Right cardiac atrium (tissue), 5 donors: ENCODE data around the gene DHRSX. TPM values are rescaled to one million over a fixed set of nuclear protein-coding genes. Genes with fewer than 3 reads are reported as not detected.

ENCODE experiments used
- ATAC-seq, 2 donors: fragments of 200-7000 bp; cut with Tn5 transposase; one replicate each; pipeline versions ENCODE4 v1.8.0 to v1.9.1; 2020; ENCODE audit warnings: moderate library complexity in 2 of 2, mild to moderate bottlenecking in 1 of 2
- DNase-seq, 3 donors: peaks; one replicate each; pipeline ENCODE4 v3.0.0-alpha.2; 2020
- H3K27ac ChIP-seq: one replicate; pipeline ENCODE4 v1.5.1; 2013; ENCODE audit warnings: mild to moderate bottlenecking, low read length, control low read depth, moderate library complexity
- H3K27me3 ChIP-seq: one replicate; pipeline ENCODE4 v1.6.1; 2013; ENCODE audit not compliant: control insufficient read depth, insufficient read depth
- H3K4me1 ChIP-seq: one replicate; pipeline ENCODE4 v1.6.1; 2013; ENCODE audit warnings: low read length; ENCODE audit not compliant: control insufficient read depth, insufficient read depth
- H3K4me3 ChIP-seq: one replicate; pipeline ENCODE4 v1.5.1; 2013; ENCODE audit warnings: low read length, control low read depth
- H3K9me3 ChIP-seq: one replicate; pipeline ENCODE4 v1.6.1; 2013; ENCODE audit warnings: low read length; ENCODE audit not compliant: control insufficient read depth
- WGBS: extraction: QIAGEN DNeasy Blood & Tissue Kit; methylation state at CpG from one replicate; pipeline ENCODE4 v1.1.7; 2013; 5-methylcytosine and 5-hydroxymethylcytosine counted together
- intact Hi-C, 4 donors: fragments of 100-400 bp; cut with DNase I; formaldehyde crosslinking; loops; one replicate each; pipeline versions ENCODE4 v1.11.0 to v1.14.0; 2022 to 2023
- polyA plus RNA-seq: library from polyadenylated mRNA; stranded (reverse); fragments of 200-250 nt; gene quantifications from one replicate; pipeline ENCODE4 v1.2.3, GENCODE V29; 2013
- total RNA-seq, 4 donors: library from RNA; stranded (reverse); fragmentation: NEBNext Ultra II Directional; extraction: Animal tissue kit (Norgen Biotek cat#: 25700); gene quantifications; one replicate each; pipeline ENCODE4 v1.2.1, GENCODE V29; 2021
- donor health status: healthy with polysubstance abuse.
- donor health status: DM: no; HTN: yes; CAD: no.
- donor health status: DM: no; HTN: no; CAD: no.
- donor health status: DM: no; HTN: yes; CAD: no; lungs with severe emphysema.
- donor health status: DM: yes; HTN: yes; CAD: no.

DHRSX gene
- total and polyA plus RNA-seq, 5 donors, result 22.2 to 43.7 (median 30.1) TPM

DNA sequence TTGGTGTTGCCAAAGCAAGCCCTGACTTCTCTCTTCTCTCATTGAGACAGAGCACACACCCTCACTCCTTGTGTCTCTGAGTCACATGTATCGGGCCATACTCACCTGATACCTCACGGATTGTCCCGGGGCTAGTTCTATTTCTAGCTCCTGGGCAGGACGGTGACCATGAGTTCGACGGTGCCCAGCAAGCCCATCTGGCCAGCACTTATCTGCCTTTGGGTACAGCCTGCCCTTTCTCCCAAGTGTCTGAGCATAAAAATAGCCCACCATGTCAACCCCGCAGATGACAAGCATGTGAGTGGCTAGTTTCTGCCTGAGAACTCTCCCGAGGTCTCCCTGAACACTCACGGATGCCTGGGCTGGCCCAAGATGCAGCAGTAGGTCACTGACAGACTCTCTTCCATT is 158.5 kb downstream of the DHRSX start:
- ATAC-seq, result peak; percentile 96 to 97
- Histone ChIP-seq H3K4me3 (no peak overlapping the region), H3K9me3 (no peaks in the 10 kb centered on the region), H3K4me1 (peaks cover 3% of the 10 kb centered on the region), H3K27me3 (no peaks in the 10 kb centered on the region), H3K27ac (peak overlapping the region; percentile 96)
- whole genome bisulfite sequencing, result 66% methylated on average over 9 of the region's 9 CpGs
- intact Hi-C loops, result no loop called here
- DNase-seq, result peak; percentile 55 to 79 (median 75)

DNA sequence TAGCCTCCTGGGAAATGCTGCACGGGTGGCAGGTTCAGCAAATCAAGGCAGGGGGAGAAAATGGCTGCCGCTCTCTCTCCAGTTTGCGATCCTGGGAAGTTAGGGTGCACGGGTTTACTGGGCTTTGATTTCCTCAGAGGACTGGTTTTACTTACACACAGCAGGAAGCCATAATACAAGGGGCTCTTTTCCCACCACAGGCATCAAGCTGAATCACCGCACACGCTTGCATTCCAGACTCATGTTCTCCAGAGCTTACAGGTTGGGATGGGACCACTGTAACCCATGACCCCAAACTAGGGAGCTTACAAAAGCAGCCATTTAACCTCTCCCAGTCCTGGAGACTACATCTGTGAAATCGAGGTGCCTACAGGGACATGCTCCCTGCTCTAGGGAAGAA is 159.8 kb downstream of the DHRSX start:
- intact Hi-C loops, result no loop called here
- no peak for DNase-seq
- H3K27me3 ChIP-seq, result no peaks in the 10 kb centered on the region
- ATAC-seq, result no peak
- WGBS, result 94% methylated on average over 7 of the region's 7 CpGs
- H3K4me3 ChIP-seq, result no peak overlapping the region
- no peaks in the 10 kb centered on the region for H3K9me3 ChIP-seq
- H3K27ac ChIP-seq, result peak overlapping the region; percentile 16
- peaks cover 3% of the 10 kb centered on the region for H3K4me1 ChIP-seq

DNA sequence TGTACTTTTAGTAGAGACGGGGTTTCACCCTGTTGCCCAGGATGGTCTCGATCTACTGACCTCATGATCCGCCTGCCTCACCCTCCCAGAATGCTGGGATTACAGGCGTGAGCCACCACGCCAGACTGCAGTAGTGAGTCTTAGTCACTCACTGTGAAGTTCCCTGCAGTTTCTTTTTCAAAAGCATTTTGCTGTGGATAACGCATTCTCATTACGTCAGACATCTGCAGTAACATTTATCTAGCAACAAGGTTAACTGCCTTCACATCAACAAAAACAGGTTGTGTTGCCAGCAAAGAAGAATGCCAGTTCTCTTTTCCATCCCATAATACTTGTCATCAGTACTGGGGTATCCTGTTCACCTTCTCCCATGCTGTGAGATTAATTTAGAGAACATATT is 164.6 kb downstream of the DHRSX start:
- intact Hi-C loops, result no loop called here
- Histone ChIP-seq H3K4me3 (no peak overlapping the region), H3K4me1 (no peaks in the 10 kb centered on the region), H3K9me3 (no peaks in the 10 kb centered on the region), H3K27me3 (no peaks in the 10 kb centered on the region), H3K27ac (no peak overlapping the region)
- DNase-seq (no peak), ATAC-seq (no peak)
- 92% methylated on average over 7 of the region's 7 CpGs for WGBS

DNA sequence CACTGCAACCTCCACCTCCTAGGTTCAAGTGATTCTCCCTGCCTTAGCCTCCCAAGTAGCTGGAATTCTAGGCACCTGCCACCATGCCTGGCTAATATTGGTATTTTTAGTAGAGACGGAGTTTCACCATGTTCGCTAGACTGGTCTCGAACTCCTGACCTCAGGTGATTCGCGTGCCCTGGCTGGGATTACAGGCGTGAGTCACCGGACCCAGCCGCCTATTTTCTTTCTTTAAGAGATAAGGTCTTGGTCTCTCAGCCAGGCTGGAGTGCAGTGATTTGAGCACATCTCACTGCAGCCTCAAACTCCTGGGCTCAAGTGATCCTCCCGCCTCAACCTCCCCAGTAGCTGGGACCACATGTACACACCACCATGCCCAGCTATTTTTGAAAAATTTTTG is 166.5 kb downstream of the DHRSX start:
- no peaks in the 10 kb centered on the region for H3K9me3 ChIP-seq
- no peak overlapping the region for H3K27ac ChIP-seq
- H3K27me3 ChIP-seq, result no peaks in the 10 kb centered on the region
- H3K4me1 ChIP-seq, result peaks cover 2% of the 10 kb centered on the region
- ATAC-seq, result no peak
- no peak overlapping the region for H3K4me3 ChIP-seq
- intact Hi-C loops, result no loop called here
- DNase-seq, result no peak
- 91% methylated on average over 9 of the region's 9 CpGs for WGBS

DNA sequence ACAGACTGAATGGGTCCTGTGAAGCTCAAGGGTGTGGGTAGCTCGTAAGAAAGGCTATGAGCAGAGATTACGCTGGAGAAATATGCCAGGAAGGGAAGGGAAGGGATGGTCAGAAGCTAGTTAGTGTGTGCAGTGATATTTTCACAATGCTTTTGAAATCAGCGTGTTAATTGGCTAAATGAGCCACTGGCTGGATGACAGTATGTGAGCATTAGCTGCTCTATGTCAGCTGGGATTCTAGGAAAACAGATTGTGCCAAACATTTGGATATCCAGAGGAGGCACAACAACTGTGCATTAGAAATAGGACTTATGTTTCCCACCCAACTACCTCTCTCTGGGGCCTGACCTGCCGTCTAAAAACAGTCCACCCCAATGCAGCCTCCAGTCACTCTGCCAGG is 168.5 kb downstream of the DHRSX start:
- H3K4me3 ChIP-seq, result no peak overlapping the region
- H3K27ac ChIP-seq, result no peak overlapping the region
- DNase-seq (no peak), ATAC-seq (no peak)
- H3K9me3 ChIP-seq, result no peaks in the 10 kb centered on the region
- WGBS, result 60% methylated on average over 4 of the region's 4 CpGs
- H3K27me3 ChIP-seq, result no peaks in the 10 kb centered on the region
- intact Hi-C loops, result no loop called here
- H3K4me1 ChIP-seq, result peaks cover 2% of the 10 kb centered on the region

DNA sequence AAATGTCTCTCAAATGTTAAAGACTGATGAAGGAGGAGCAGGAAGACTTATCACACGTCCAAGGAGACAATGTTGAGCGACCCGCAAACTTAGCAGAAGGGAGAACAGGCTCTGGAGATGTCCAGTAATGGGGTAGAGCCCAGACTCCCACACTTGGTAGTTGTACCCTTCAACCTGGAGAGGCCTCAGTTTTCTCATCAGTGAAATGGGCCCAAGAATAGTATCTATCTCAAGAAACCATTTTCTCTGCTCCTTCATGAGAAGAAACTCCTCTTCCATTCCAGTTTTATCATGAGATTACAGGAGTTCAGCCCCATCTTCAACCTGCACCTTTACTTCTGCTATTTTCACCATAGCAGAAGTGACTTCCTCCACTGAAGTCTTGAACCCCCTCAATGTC is 169.9 kb downstream of the DHRSX start:
- Histone ChIP-seq H3K27me3 (no peaks in the 10 kb centered on the region), H3K27ac (no peak overlapping the region), H3K4me1 (peaks cover 2% of the 10 kb centered on the region), H3K4me3 (no peak overlapping the region), H3K9me3 (no peaks in the 10 kb centered on the region)
- 90% methylated on average over 3 of the region's 3 CpGs for WGBS
- intact Hi-C loops, result no loop called here
- ATAC-seq, result no peak
- DNase-seq, result no peak

DNA sequence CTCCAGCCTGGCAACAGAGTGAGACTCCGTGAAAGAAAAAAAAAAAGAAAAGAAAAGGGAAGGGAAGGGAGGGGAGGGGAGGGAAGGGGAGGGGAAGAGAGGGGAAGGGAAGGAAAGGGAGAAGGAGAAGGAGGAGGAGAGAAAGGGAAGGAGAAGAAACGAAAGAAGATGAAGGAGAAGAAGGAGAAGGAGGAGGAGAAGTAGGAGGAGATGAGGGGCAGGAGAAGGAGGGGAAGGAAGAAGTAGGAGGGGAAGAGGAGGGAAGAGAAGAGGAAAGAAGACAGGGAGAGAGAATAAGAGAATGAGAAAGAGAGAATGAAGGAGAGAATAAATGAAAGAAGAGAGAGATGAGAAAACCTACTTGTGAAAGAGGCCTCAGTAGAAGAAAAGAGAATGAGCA is 170.3 kb downstream of the DHRSX start:
- ATAC-seq (no peak), DNase-seq (no peak)
- Histone ChIP-seq H3K4me1 (peaks cover 2% of the 10 kb centered on the region), H3K9me3 (no peaks in the 10 kb centered on the region), H3K27ac (no peak overlapping the region), H3K27me3 (no peaks in the 10 kb centered on the region), H3K4me3 (no peak overlapping the region)
- intact Hi-C loops, result no loop called here
- 53% methylated on average over 2 of the region's 2 CpGs for WGBS

DNA sequence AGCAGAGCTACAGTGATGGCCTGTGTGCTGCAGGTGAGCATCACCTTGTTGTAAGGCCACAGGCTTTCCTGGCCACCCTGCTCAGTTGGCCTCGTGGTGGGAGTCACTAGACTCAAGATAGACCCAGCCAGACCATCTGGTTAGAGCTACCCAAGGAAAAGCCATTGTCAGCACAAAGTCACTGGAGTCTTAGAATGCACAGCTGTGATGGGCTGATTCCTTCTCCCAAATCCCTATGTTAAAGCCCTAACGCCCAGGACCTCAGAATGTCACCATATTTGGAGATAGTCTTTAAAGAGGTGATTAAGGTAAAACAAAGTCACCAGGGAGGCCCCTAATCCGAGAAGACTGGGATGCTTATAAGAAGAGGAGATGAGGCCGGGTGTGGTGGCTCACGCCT is 173.4 kb downstream of the DHRSX start:
- Histone ChIP-seq H3K27ac (no peak overlapping the region), H3K9me3 (no peaks in the 10 kb centered on the region), H3K4me1 (peaks cover 2% of the 10 kb centered on the region), H3K4me3 (no peak overlapping the region), H3K27me3 (no peaks in the 10 kb centered on the region)
- intact Hi-C loops, result no loop called here
- 95% methylated on average over 5 of the region's 5 CpGs for WGBS
- DNase-seq (no peak), ATAC-seq (no peak)

DNA sequence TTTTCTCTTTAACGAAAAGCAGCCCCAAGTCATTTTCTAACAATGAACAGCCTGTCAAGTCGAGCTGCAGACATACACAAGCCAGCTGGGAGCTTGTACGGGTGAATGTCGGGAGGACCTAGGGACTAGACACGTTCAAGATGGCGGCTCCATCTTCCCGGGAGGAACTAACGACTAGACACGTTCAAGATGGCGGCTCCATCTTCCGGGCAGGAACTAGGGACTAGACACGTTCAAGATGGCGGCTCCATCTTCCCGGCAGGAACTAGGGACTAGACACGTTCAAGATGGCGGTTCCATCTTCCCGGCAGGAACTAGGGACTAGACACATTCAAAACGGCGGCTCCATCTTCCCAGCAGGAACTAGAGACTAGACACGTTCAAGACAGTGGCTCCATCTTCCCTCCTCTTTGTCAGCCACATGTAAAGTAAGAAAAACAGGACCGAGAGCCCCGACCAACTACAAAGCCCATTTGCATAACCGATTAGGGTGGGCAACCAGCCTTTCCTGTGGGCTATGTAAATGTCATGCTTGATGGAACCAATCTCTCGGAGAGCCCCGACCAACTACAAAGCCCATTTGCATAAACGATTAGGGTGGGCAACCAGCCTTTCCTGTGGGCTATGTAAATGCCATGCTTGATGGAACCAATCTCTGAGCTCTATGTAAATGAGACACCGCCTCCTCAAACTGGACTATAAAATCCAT is 175.5 kb downstream of the DHRSX start:
- H3K27me3 ChIP-seq, result no peaks in the 10 kb centered on the region
- peaks cover 2% of the 10 kb centered on the region for H3K4me1 ChIP-seq
- DNase-seq (peak; percentile 85 to 92 (median 90)), ATAC-seq (peak; percentile 14 to 79)
- H3K4me3 ChIP-seq, result no peak overlapping the region
- 72% methylated on average over 27 of the region's 27 CpGs for WGBS
- intact Hi-C loops, result no loop called here
- no peaks in the 10 kb centered on the region for H3K9me3 ChIP-seq
- H3K27ac ChIP-seq, result no peak overlapping the region

DNA sequence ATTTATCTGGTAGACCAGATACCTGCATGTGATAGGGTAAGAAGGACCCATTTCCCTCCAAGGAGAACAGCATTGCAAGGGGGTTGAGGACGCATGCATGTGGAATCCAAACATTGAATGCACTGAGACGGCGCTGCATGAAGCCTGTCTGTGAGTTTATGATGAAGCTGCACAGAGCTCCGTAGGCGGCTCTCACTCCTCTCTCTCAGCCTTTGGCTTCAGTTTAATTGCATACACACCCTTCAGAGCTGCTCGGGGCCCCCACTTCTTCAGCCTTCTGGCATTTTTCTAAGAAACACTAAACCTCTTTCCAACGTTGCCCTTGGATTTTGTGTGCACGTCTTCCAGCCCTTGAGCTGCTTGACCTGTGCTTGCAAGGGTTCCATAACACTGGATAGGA is 176.6 kb downstream of the DHRSX start:
- no peak for DNase-seq
- intact Hi-C loops, result no loop called here
- peaks cover 2% of the 10 kb centered on the region for H3K4me1 ChIP-seq
- no peak for ATAC-seq
- WGBS, result 86% methylated on average over 8 of the region's 8 CpGs
- H3K9me3 ChIP-seq, result no peaks in the 10 kb centered on the region
- no peak overlapping the region for H3K27ac ChIP-seq
- no peaks in the 10 kb centered on the region for H3K27me3 ChIP-seq
- no peak overlapping the region for H3K4me3 ChIP-seq

DNA sequence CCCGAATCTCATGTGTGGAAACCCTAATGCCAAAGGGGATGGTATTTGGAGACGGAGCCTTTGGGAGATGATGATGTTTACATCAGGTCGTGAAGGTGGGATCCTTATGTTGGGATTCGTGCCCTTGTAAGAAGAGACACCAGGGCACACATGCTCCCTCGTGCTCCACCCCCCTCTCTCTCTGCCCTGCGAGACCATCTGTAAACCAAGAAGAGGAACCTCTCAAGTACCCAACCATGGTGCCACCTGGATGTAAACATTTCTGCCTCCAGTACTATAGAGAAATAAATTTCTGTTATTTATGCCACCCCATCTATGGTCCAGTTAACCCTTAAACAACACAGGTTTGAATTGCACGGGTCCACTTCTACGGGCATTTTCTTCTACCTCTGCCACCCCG is 179.4 kb downstream of the DHRSX start:
- DNase-seq, result no peak
- Histone ChIP-seq H3K27ac (peak overlapping the region; percentile 62), H3K9me3 (no peaks in the 10 kb centered on the region), H3K27me3 (no peaks in the 10 kb centered on the region), H3K4me3 (no peak overlapping the region), H3K4me1 (peaks cover 2% of the 10 kb centered on the region)
- ATAC-seq, result peak in 1 of 2 donors; percentile 34
- intact Hi-C loops, result no loop called here
- WGBS, result 70% methylated on average over 9 of the region's 9 CpGs
